ENCODE data around the gene GALP.

DNA sequence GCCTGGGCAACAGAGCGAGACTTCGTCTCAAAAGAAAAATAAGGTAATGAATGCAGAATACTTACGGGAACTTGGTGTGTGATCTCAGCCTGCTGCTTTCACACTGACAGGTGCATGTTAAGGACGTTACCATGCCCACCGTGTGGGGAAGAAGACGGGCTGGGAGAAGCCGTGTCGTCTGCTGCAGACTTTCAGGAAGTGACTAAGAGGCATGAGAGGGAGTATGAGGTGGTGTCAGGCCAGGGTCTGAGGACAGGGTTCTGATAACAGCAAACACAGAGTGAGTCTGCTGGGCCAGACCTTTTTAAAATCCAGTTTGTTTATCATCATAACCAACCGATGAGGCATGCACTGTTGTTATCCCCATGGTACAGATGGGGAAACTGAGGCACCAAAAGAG, 13.6 kb upstream of the GALP start:
- TF ChIP-seq, protein P1, sequence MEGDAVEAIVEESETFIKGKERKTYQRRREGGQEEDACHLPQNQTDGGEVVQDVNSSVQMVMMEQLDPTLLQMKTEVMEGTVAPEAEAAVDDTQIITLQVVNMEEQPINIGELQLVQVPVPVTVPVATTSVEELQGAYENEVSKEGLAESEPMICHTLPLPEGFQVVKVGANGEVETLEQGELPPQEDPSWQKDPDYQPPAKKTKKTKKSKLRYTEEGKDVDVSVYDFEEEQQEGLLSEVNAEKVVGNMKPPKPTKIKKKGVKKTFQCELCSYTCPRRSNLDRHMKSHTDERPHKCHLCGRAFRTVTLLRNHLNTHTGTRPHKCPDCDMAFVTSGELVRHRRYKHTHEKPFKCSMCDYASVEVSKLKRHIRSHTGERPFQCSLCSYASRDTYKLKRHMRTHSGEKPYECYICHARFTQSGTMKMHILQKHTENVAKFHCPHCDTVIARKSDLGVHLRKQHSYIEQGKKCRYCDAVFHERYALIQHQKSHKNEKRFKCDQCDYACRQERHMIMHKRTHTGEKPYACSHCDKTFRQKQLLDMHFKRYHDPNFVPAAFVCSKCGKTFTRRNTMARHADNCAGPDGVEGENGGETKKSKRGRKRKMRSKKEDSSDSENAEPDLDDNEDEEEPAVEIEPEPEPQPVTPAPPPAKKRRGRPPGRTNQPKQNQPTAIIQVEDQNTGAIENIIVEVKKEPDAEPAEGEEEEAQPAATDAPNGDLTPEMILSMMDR (IDR thresholded peaks at IDR 0.05) = no peak
- no peak for TF ChIP-seq POLR2A (IDR thresholded peaks at IDR 0.05)
